Stimulated activated CD4-positive, alpha-beta T cell treated with anti-CD3 and anti-CD28 coated beads, TNF-alpha, amount 100 ng/mL, for 24 hours (primary cell): ENCODE measurements around the gene NRP1.
"Not testable (repeated sequence)": the region's sequence is repeated elsewhere in the genome, so short reads cannot be mapped to it uniquely, and the experiment has no call there.

Experiments
- DNase-seq, 3 experiments: peaks; one replicate each; pipeline ENCODE4 v3.0.0-alpha.2; 2020; ENCODE audit warnings: low read depth in 3 of 3

Gene NRP1

DNA sequence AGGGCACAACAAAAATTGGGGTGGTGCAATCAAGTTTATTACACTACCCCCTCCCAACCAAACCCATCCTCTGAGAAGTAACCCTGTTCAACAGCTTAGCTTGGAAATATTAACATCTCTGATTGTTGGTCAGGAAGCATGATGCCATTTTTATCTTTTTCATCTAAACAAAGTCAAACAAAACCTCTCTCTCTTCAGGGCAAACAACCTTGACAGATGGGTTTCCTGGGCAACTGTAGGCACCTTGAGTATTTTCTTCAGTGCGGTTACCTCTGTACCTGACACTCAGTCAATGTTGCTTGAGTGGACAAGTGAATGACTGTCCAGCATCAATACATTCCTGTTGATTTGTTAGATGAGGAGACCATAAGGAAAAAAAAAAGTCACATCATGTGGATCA, 183.6 kb downstream of the NRP1 start:
- no peak for DNase-seq

GRCh38 chr10:33150146-33150545, 184.3 kb downstream of the NRP1 start:
- no peak for DNase-seq

- no peak for DNase-seq
Observed at GRCh38 chr10:33147013-33147310, 187.5 kb downstream of the NRP1 start.

GRCh38 chr10:33146189-33147012, 188.1 kb downstream of the NRP1 start:
- no peak for DNase-seq

DNA sequence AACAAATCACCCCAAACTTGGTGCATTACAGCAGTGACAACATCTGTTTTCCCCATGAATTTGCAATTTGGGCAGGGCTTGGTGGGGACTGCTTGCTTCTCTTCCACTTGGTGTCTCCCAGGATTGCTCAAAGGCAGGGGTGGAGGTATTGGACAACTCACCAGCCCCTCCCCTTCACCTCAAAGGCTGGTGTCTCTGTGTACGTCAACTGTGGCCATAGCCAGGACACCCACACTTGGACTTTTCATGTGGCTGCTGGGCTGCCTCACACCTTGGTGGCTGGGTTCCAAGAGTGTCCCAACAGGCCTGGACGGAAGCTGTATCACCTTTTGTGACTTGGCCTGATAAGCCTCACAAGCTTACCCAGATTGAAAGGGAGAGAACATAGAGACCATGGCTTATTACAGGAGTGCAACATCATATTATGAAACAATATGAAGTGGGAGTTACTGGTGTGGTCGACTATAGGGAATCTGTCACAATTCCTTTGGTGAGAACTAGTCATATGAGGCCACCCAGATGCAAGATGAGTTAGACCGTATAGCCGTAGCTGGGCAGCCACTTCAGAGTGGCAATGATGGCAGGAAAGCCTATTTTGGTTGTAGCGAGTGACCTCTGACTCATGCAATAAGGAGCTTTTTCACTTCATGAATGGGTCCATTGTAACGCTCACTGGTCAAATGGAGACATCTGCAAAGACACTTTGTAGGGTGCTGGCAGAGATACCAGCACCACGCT, 188.8 kb downstream of the NRP1 start:
- DNase-seq = no peak

- DNase-seq = peak in 2 of 3 experiments; percentile 44 to 49
Observed at GRCh38 chr10:33143160-33143728, 191.2 kb downstream of the NRP1 start.

DNA sequence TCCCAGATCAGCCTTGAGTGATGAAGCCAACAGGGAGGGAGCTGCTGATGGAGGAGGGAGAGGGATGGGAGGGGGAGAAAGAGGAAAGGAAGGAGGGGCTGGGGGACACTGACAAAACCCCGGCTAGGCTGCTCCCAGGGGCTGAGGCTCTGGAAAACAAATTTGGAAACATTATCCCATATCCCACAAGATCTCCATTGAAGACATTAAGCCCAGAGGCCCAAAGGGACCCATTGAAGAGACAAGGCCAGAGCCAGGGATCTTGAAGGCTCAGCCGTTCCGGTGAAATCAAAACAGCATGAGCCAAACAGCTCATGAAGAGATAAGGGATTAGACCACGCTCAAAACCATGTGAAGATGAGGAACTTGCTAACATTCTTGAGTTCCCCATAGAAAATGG, 192.2 kb downstream of the NRP1 start:
- DNase-seq = no peak

DNA sequence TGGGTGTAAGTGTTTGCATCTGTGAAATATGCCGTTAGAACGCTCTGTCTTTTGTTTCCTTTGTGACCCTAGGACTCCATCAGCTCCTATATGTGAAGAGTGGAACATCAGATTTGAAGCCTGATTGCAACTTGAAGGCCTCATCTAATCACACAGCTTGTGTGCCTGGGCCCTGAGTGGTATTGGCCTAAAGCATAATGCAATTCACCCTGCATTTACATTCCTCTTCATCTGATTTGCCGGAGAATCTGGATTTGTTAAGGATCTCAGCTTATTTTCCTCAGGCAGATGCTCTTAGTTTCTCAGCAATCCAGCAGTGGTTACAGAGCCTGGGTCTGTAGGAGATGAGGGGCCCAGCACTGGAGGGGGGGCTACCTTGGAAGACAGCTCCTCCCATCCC, 193.2 kb downstream of the NRP1 start:
- no peak for DNase-seq

DNA sequence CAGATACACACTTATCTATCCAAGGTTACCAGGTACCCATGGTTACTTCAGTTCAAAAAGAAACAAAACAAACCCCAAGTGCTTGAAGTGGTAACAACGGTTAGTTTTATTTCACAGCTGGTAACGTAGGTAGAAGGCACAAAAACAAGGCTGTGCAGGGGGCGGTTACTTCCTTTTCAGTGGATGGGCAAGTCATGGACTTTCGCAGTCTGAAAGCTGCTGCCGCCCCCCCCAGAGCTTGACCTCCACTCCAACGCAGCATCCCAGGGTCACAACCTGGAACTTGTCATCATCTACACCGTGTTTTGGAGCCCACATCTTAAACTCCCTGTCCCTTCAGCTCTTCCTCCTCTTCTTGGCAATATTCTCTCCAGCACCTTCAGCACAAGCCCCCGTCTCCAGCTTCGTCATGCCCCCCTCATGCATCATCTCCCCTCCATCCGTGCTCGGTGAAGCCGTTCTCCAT, 195.3 kb downstream of the NRP1 start:
- peak in 1 of 3 experiments; percentile 44 for DNase-seq

DNA sequence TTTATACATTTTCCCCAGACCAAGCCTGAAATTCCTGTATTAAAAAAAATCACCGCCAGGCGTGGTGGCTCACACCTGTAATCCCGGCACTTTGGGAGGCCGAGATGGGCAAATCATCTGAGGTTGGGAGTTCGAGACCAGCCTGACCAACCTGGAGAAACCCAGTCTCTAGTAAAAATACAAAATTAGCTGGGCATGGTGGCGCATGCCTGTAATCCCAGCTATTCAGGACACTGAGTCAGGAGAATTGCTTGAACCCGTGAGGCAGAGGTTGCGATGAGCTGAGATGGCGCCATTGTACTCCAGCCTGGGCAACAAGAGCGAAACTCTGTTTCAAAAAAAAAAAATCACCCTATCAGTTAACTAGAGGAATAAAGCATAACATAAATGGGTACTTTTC, 195.8 kb downstream of the NRP1 start:
- DNase-seq = not testable (repeated sequence)

DNA sequence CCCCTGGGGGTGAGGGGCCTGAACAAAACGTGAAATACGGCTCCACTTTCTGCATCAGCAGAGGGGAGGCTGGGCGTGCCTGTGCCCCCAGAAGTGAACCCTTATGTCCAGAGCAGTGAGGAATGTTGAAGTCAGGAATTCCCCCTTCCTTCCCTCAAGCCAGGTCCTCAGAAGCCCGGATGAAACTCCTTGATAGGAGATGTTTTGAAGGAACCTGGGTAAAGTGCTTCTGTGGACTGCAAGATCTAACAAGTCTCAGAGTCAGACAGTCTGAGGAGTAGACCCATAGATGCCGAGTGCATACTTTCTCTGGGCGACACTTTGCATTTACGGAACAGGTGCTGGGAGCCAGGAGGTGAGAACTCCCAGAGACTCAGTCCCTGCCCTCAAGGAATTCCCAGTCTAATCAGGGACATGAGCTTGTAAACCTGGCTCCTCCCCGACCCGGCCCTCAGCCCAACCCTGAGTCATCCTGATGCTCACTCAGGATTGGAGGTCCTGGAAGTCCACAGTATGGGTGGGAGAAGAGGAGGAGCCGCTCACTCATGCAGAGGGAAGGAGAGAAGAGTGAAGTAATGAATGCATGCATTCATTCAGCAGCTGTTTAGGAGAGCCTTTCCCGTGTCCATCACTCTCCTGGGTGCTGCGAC, 197.0 kb downstream of the NRP1 start:
- no peak for DNase-seq

DNA sequence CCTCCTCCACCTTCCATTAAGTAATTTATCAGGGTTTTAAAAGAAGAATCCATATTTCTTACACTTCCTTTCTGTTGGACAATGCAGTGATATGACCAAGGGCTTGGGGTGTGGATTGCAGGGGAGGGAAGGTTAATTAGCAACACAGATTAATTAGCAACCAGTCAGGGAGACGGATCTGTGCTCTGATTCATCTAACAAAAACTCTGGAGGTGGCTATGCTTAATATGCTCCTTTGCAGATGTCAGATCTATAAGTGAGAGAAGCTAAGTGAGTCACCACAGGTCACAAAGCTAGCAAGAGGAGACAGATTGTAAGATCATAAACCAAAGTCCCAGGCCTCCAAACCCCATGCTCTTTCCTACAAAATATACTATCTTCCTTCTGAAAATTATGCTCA, 197.7 kb downstream of the NRP1 start:
- DNase-seq = no peak

DNA sequence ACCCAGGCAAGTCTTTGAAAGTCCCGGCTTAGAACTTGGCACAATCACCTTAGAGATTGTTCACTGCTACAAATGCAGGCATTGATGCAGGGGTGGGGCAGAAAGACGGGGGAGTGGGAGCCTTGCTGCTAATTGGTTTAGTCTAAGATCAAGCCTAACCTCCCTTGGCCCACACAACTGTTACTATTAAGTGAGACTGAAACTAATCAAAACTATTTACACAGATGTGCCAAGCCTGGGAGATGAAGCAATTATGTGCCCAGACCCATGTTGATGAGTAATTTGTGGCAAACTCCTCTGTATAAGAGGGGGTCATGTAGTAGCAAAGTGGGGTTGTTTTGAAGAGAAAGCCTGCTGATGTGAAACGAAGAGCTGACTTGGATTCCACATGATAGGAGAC, 198.2 kb downstream of the NRP1 start:
- DNase-seq = no peak

- DNase-seq = peak; percentile 64 to 76 (median 75)
Observed at GRCh38 chr10:33134011-33134751, 200.3 kb downstream of the NRP1 start.

DNA sequence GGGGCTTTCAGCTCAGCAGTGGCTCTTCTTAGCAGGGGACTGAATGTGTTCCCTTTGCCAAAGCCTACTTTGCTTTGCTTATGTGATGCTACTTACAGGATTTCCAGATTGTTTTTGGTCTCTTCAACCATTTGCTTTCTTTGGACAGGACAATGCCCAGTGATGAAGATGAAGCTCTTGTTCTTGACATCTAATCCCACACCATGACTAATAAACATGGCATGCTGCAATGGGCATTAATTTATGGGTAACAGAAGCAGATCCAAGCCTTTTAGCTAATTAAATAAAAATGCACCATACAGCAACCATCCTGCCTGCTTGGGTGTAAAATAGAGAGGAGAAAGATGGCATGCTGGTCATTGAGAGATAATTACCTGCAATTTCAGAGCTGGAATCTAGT, 200.9 kb downstream of the NRP1 start:
- DNase-seq = no peak

DNA sequence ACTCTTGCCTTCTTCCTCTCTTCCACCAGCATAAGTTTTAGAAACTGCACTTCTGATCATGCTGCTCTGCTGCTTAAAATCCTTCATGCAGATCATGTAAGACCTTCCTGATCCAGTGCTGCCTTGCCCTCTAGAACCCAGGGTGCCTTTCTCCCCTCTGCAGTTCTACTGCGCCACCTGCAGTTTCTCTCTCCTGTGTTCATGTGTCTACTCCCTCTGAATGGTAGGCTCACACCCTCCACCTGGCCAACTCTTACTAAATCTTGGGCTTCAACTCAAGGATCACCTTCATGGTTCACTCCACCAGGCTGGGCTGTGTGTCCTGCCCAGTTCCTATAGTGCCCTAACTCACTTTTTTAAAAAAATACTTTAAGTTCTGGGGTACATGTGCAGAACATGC, 201.8 kb downstream of the NRP1 start:
- no peak for DNase-seq

- DNase-seq = no peak
Observed at GRCh38 chr10:33129996-33130386, 204.5 kb downstream of the NRP1 start.

DNA sequence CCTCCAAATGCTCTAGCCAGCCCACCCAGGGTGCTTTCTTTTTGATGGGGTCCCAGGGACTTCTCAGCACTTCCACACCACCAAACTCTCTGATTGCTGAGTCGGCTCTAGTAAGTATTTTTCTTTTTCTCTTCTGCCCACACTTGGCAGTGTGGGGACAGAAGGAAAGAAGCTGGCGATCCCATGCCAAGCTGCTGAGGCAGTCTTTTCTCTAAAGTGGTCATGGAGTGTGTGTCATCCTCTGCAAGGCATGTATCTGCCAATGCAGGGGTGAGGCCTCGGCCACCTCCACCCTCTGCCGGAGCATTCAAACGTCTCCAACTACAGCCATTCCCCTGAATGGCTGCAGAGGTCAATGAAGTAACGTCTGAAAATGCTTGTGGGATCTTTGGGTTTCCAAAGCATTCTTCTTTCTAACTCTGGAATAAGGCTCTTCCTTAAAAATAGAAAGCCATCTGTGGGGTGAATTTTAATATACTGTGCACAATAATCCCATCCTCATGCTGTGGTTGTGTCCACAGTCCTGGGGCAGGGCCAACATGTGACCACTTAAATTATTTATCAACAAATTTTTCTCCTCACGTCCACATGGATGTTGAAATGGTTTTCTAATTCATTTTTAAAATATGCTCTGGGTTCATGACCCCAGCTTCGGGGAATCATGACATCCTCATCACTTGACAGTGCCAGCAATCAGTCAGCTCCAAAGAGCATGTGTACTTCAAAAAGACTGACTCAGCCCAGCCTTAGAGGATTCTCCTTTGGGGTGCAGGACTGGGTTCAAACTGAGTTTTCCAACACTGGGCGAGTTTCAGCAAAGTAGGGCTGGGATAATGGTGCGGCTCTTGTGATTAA, 205.1 kb downstream of the NRP1 start:
- no peak for DNase-seq

DNA sequence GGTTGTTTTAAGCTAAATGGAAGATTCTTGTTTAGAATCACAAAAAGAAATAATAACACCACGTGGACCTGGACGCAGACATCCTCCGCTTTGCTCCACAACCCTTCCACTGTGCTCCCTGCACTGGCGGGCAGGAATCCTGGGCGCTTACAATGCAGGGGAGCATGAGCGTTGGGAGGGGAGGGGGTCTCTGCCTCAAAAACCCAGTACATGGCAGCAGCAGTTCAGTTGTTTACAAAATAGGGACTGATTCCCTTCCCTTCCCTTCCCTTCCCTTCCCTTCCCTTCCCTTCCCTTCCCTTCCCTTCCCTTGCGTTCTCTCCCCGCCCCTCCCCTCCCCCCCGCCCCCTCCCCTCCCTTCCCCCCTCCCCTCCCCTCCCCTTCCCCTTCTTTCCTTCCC, 206.8 kb downstream of the NRP1 start:
- no peak for DNase-seq
